HG03280 (cell line): Measurements from ENCODE around the gene GALK1.
"Not testable (repeated sequence)": the region's sequence is repeated elsewhere in the genome, so short reads cannot be mapped to it uniquely, and the experiment has no call there.

Experiments
- ATAC-seq: cut with Tn5 transposase; IDR thresholded peaks from one replicate; pipeline ENCODE4 v1.9.1; 2021; ENCODE audit warnings: mild to moderate bottlenecking, moderate library complexity; ENCODE audit not compliant: unreplicated experiment

The GALK1 gene

GRCh38 chr17:75764711-75765421, at the start of gene GALK1:
TSS of gene GALK1 (minus strand) at chr17:75765192. CDS start at chr17:75765136, 56 bp downstream.
- ATAC-seq, result peak; percentile 78

- ATAC-seq, result no peak
Observed at GRCh38 chr17:75814021-75814395, 49.0 kb upstream of the GALK1 start.

GRCh38 chr17:75813081-75814020, 48.4 kb upstream of the GALK1 start:
- no peak for ATAC-seq

- no peak for ATAC-seq
Observed at GRCh38 chr17:75812096-75813013, 47.4 kb upstream of the GALK1 start.

GRCh38 chr17:75811174-75811573, 46.2 kb upstream of the GALK1 start:
- no peak for ATAC-seq

GRCh38 chr17:75810756-75811155, 45.8 kb upstream of the GALK1 start:
- ATAC-seq, result not testable (repeated sequence)

GRCh38 chr17:75810216-75810615, 45.2 kb upstream of the GALK1 start:
- no peak for ATAC-seq

- no peak for ATAC-seq
Observed at GRCh38 chr17:75809631-75810111, 44.7 kb upstream of the GALK1 start.

GRCh38 chr17:75808905-75809621, 44.1 kb upstream of the GALK1 start:
- peak; percentile 55 for ATAC-seq

- no peak for ATAC-seq
Observed at GRCh38 chr17:75808549-75808904, 43.5 kb upstream of the GALK1 start.

GRCh38 chr17:75807861-75808260, 42.9 kb upstream of the GALK1 start:
- no peak for ATAC-seq

- ATAC-seq, result no peak
Observed at GRCh38 chr17:75806822-75807500, 42.0 kb upstream of the GALK1 start.

- ATAC-seq, result no peak
Observed at GRCh38 chr17:75803883-75804282, 38.9 kb upstream of the GALK1 start.

GRCh38 chr17:75799402-75799801, 34.4 kb upstream of the GALK1 start:
- no peak for ATAC-seq

GRCh38 chr17:75795820-75796607, 31.0 kb upstream of the GALK1 start:
- ATAC-seq, result no peak

- no peak for ATAC-seq
Observed at GRCh38 chr17:75793460-75793859, 28.5 kb upstream of the GALK1 start.

GRCh38 chr17:75791254-75791653, 26.3 kb upstream of the GALK1 start:
- ATAC-seq, result no peak

GRCh38 chr17:75785016-75785890, 20.3 kb upstream of the GALK1 start:
- peak; percentile 59 for ATAC-seq
